LNCAP (cell line): ENCODE results near the gene PUSL1.

Source experiments
- CTCF ChIP-seq: fragments of 450-650 bp; IDR thresholded peaks from 2 replicates; pipeline ENCODE4 v1.5.1; 2017; ENCODE audit warnings: mild to moderate bottlenecking

PUSL1 gene

GRCh38 chr1:1273512-1274298, 34.7 kb upstream of the PUSL1 start, which contains the start of gene UBE2J2:
Gene UBE2J2, minus strand, starts transcription at chr1:1273854. Its CDS starts 5,862 bp downstream, at chr1:1267992.
- no peak for TF ChIP-seq CTCF

- TF ChIP-seq CTCF = no peak
Observed at GRCh38 chr1:1274299-1274930, 34.0 kb upstream of the PUSL1 start.

- no peak for TF ChIP-seq CTCF
Observed at GRCh38 chr1:1274931-1275431, 33.4 kb upstream of the PUSL1 start.

GRCh38 chr1:1275836-1276235, 32.6 kb upstream of the PUSL1 start:
- no peak for TF ChIP-seq CTCF

- TF ChIP-seq CTCF = no peak
Observed at GRCh38 chr1:1278620-1279019, 29.8 kb upstream of the PUSL1 start.

- TF ChIP-seq CTCF = no peak
Observed at GRCh38 chr1:1279028-1279427, 29.4 kb upstream of the PUSL1 start.

GRCh38 chr1:1280782-1281481, 27.5 kb upstream of the PUSL1 start:
- TF ChIP-seq CTCF = no peak
